Measurements from ENCODE around the gene RWDD3.

Gene RWDD3

GRCh38 chr1:95249916-95250315 lies 15.9 kb downstream of the RWDD3 start:
- DNase-seq (ENCODE audit: low spot score) = no peak
- TF ChIP-seq CTCF (IDR thresholded peaks at IDR 0.05; ENCODE audit: extremely low read depth, insufficient read depth, missing control alignments) = no peak
- in situ Hi-C loops (cut with MboI; ENCODE audit: low pct_unique_long_range_greater_than_20kb, low sequenced_read_pairs, unreplicated experiment) = no loop called here

DNA sequence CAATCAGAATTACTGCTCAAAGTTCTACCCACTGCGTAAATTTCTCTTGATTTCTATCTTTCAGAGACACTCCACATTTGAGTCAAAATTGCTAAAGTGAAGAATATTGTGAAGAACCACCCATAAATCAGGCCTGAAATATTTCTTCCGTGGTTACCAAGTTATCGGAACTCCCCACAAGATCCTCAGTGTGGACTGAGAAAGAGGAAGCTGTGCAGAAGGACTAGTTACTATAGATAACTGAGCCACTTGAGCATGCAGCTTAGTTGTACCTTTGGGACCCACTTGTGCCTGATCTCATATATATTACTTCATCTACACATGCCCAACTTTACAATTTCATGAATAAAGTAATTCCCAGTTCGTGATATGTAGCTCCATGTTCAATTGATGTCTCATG lies 18.4 kb downstream of the RWDD3 start:
- no peak for DNase-seq (ENCODE audit: low spot score)
- no peak for TF ChIP-seq CTCF (IDR thresholded peaks at IDR 0.05; ENCODE audit: extremely low read depth, insufficient read depth, missing control alignments)
- in situ Hi-C loops (cut with MboI; ENCODE audit: low pct_unique_long_range_greater_than_20kb, low sequenced_read_pairs, unreplicated experiment) = no loop called here

DNA sequence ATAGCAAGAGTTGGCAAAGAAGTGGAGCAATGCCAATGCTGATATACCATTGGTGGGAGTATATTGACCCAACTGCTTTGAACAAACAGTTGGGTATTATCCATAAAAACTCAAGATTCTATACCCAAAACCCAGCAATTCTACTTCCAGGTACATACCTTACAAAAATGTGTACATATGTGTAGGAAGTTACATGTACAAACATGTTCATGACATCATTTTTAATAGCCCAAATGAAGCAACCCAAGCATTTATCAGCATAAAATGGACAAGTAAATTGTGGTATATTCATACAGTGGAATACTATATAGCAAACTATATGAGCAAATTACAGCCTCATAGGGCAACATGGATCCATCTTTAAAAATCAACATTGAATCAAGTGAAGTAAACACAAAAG lies 20.9 kb downstream of the RWDD3 start:
- DNase-seq (ENCODE audit: low spot score) = no peak
- no peak for TF ChIP-seq CTCF (IDR thresholded peaks at IDR 0.05; ENCODE audit: extremely low read depth, insufficient read depth, missing control alignments)
- in situ Hi-C loops (cut with MboI; ENCODE audit: low pct_unique_long_range_greater_than_20kb, low sequenced_read_pairs, unreplicated experiment) = no loop called here

DNA sequence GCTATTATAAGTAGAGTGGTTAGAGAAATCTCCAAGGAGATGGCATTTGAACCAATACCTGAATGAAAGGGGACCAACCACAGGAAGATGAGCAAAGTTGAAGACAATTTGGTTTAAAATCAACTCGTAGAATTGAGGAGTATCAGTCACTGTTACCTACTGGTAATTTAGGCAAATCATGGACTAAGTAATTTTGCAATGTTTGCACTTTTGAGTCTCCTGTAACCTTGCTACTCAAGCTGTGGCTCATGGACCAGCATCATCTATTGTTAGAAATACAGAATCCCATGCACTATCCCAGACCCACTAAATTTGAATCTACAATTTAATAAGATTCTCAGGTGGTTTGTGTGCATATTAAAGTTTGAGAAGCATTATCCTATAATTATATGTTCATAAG lies 21.8 kb downstream of the RWDD3 start:
- in situ Hi-C loops (cut with MboI; ENCODE audit: low pct_unique_long_range_greater_than_20kb, low sequenced_read_pairs, unreplicated experiment) = no loop called here
- no peak for DNase-seq (ENCODE audit: low spot score)
- TF ChIP-seq CTCF (IDR thresholded peaks at IDR 0.05; ENCODE audit: extremely low read depth, insufficient read depth, missing control alignments) = no peak

DNA sequence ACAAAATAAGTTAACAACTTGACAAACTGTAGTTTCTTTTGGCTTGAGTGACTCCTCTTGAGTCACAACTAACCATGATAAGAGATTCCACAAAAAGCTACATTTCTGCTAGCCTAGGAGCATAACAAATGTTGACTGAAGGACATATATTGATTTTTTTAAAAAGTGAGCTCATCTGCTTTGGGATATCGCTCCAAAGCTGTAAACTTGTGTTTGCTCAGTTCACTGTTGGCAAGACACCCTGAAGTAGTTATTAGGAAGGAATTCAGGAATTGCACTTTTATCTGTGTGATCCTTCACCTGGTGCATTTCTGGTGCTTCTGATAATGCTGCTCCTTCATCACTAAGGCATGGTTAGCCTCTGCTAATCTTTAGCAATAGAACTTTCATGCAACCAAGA lies 23.7 kb downstream of the RWDD3 start:
- no peak for DNase-seq (ENCODE audit: low spot score)
- in situ Hi-C loops (cut with MboI; ENCODE audit: low pct_unique_long_range_greater_than_20kb, low sequenced_read_pairs, unreplicated experiment) = no loop called here
- TF ChIP-seq CTCF (IDR thresholded peaks at IDR 0.05; ENCODE audit: extremely low read depth, insufficient read depth, missing control alignments) = no peak

GRCh38 chr1:95259245-95259644 lies 25.2 kb downstream of the RWDD3 start:
- TF ChIP-seq CTCF (IDR thresholded peaks at IDR 0.05; ENCODE audit: extremely low read depth, insufficient read depth, missing control alignments) = no peak
- in situ Hi-C loops (cut with MboI; ENCODE audit: low pct_unique_long_range_greater_than_20kb, low sequenced_read_pairs, unreplicated experiment) = no loop called here
- DNase-seq (ENCODE audit: low spot score) = no peak

GRCh38 chr1:95262913-95263312 lies 28.9 kb downstream of the RWDD3 start:
- no peak for DNase-seq (ENCODE audit: low spot score)
- in situ Hi-C loops (cut with MboI; ENCODE audit: low pct_unique_long_range_greater_than_20kb, low sequenced_read_pairs, unreplicated experiment) = no loop called here
- no peak for TF ChIP-seq CTCF (IDR thresholded peaks at IDR 0.05; ENCODE audit: extremely low read depth, insufficient read depth, missing control alignments)
